HepG2 (cell line): ENCODE measurements around the gene AKAP14. TPM values are rescaled to one million over a fixed set of nuclear protein-coding genes. Genes with fewer than 3 reads are reported as not detected.

Experiments used
- KDM1A ChIP-seq: IDR thresholded peaks from 2 replicates; pipeline ENCODE4 v1.6.1; 2016; ENCODE audit warnings: missing compliant biosample characterization
- KLF6 ChIP-seq: IDR thresholded peaks from 2 replicates; pipeline ENCODE4 v1.8.0; 2016; ENCODE audit warnings: missing biosample characterization, missing genetic modification reagents
- NFYB ChIP-seq: sonication (generic); formaldehyde crosslinking; IDR thresholded peaks from 2 replicates; pipeline ENCODE4 v1.4.0; 2020; ENCODE audit warnings: missing genetic modification reagents
- PHF20 ChIP-seq: sonication (generic); formaldehyde crosslinking; IDR thresholded peaks from 2 replicates; pipeline ENCODE4 v1.5.0; 2020; ENCODE audit warnings: mild to moderate bottlenecking, missing genetic modification reagents
- RORA ChIP-seq: sonication (generic); formaldehyde crosslinking; IDR thresholded peaks from 2 replicates; pipeline ENCODE4 v1.5.0; 2020; ENCODE audit warnings: mild to moderate bottlenecking, missing genetic modification reagents, moderate library complexity
- SOX5 ChIP-seq: IDR thresholded peaks from 2 replicates; pipeline ENCODE4 v1.6.1; 2016; ENCODE audit warnings: borderline replicate concordance
- ZFP90 ChIP-seq: sonication (generic); formaldehyde crosslinking; IDR thresholded peaks from 2 replicates; pipeline ENCODE4 v1.8.0; 2022; ENCODE audit warnings: missing genetic modification reagents, mild to moderate bottlenecking, inconsistent platforms, borderline replicate concordance
- ZNF337 ChIP-seq: sonication (generic); formaldehyde crosslinking; IDR thresholded peaks from 2 replicates; pipeline ENCODE4 v1.5.1; 2020; ENCODE audit warnings: missing genetic modification reagents, low read depth, mild to moderate bottlenecking, borderline replicate concordance
- ZNF629 ChIP-seq: sonication (generic); formaldehyde crosslinking; conservative IDR thresholded peaks from 2 replicates; pipeline ENCODE4 v1.5.0; 2020; ENCODE audit warnings: missing genetic modification reagents
- polyA plus RNA-seq, 8 experiments: library from polyadenylated mRNA; depleted of rRNA in 3 of 8; stranded (reverse) in 7 of 8; unstranded in 1 of 8; fragments of >200 nt; fragmentation: Illumina TruSeq in 4 of 8; extraction: Trizol in 4 of 8; gene quantifications; 2 replicates each; pipeline versions ENCODE4 v1.2.1 to v1.2.3, GENCODE V29; 2011 to 2016; ENCODE audit warnings: low read depth in 4 of 8, missing spikeins in 1 of 8, mixed read lengths in 1 of 8; ENCODE audit not compliant: insufficient read depth in 1 of 8
- total RNA-seq, 5 experiments: library from RNA; depleted of rRNA; stranded (reverse); fragments of >200 nt; fragmentation: Illumina TruSeq; extraction: Trizol; gene quantifications; 2 replicates each; pipeline ENCODE4 v1.2.3, GENCODE V29; 2016; ENCODE audit warnings: low read depth in 1 of 5
- TF ChIP-seq, protein P1 (sequence below): sonication (generic); formaldehyde crosslinking; IDR thresholded peaks from 2 replicates; pipeline ENCODE4 v1.8.0; 2022; ENCODE audit warnings: mild to moderate bottlenecking, missing genetic modification reagents, borderline replicate concordance
- TF ChIP-seq, protein P2 (sequence below), 2 experiments: sonication (generic) in 1 of 2; formaldehyde crosslinking in 1 of 2; IDR thresholded peaks; 2 replicates each; pipeline versions ENCODE4 v1.4.0 to v1.6.1; 2016 to 2020; ENCODE audit warnings: borderline replicate concordance in 1 of 2, low read depth in 1 of 2, mild to moderate bottlenecking in 1 of 2, missing genetic modification reagents in 1 of 2
- TF ChIP-seq, protein P3 (sequence below): sonication (generic); formaldehyde crosslinking; IDR thresholded peaks from 2 replicates; pipeline ENCODE4 v1.8.0; 2022; ENCODE audit warnings: low read depth, missing genetic modification reagents
- TF ChIP-seq, protein P4 (sequence below): sonication (generic); formaldehyde crosslinking; IDR thresholded peaks from 2 replicates; pipeline ENCODE4 v1.9.0; 2021; ENCODE audit warnings: missing genetic modification reagents, borderline replicate concordance
- TF ChIP-seq, protein P5 (sequence below): sonication (generic); formaldehyde crosslinking; IDR thresholded peaks from 2 replicates; pipeline ENCODE4 v1.4.0; 2020; ENCODE audit warnings: mild to moderate bottlenecking, missing genetic modification reagents

The AKAP14 gene
- total and polyA plus RNA-seq, 2 of the 13 experiments (the other 11 are each of a cell fraction or from before 2014, with no cell fraction given), result 0.20 to 1.7 TPM

DNA sequence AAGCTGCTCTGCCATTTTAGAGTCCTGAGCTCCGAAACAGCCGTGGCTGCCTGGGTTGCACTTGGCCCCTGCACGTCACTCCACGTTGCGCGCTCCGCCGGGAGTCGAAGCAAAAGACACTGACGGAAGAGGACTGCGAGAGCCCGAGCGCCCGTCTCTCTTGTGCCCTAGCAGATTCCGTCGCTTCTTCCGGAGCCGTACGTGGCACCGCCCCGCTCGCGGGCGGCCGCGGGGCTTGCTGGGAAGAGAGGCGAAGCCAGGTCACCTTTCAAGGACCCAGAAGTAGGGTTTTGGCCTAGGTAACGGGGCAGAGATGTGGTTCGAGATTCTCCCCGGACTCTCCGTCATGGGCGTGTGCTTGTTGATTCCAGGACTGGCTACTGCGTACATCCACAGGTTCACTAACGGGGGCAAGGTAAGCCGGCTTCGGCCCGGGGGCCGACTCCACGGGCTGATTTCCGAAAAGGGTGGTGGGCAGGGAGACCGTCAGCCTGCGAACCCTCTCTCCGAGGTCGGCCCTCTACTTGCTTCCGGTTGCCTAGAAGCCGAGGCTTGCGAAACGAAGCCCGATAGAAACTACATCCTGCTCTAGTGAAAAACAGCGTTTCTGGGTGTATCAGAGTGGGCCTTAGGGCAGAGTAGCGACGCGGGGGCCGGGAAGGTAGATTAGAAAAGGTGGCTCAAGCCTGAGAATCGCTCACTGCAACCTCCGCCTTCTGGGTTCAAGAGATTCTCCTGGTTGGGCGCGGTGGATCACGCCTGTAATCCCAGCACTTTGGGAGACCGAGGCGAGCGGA is 23.9 kb upstream of the AKAP14 start, which contains the start of the genes NDUFA1 and RNF113A (continued):
- TF ChIP-seq, protein P1, sequence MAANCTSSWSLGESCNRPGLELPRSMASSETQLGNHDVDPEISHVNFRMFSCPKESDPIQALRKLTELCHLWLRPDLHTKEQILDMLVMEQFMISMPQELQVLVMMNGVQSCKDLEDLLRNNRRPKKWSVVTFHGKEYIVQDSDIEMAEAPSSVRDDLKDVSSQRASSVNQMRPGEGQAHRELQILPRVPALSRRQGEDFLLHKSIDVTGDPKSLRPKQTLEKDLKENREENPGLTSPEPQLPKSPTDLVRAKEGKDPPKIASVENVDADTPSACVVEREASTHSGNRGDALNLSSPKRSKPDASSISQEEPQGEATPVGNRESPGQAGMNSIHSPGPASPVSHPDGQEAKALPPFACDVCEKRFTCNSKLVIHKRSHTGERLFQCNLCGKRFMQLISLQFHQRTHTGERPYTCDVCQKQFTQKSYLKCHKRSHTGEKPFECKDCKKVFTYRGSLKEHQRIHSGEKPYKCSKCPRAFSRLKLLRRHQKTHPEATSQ (CRISPR knock-in tag), result no peak
- TF ChIP-seq ZFP90 (CRISPR knock-in tag) (peak; percentile 74; the same call in 1 of the 2 replicates), SOX5 (CRISPR knock-in tag) (no peak), NFYB (CRISPR knock-in tag) (peak; percentile 51), ZNF629 (CRISPR knock-in tag) (0 out of 2 replicates have a peak, but pooled peaks have one; percentile 12), KLF6 (0 out of 2 replicates have a peak, but pooled peaks have one; percentile 35), PHF20 (CRISPR knock-in tag) (peak; percentile 79), ZNF337 (CRISPR knock-in tag) (no peak), KDM1A (no peak), RORA (CRISPR knock-in tag) (no peak)
- TF ChIP-seq, protein P2, sequence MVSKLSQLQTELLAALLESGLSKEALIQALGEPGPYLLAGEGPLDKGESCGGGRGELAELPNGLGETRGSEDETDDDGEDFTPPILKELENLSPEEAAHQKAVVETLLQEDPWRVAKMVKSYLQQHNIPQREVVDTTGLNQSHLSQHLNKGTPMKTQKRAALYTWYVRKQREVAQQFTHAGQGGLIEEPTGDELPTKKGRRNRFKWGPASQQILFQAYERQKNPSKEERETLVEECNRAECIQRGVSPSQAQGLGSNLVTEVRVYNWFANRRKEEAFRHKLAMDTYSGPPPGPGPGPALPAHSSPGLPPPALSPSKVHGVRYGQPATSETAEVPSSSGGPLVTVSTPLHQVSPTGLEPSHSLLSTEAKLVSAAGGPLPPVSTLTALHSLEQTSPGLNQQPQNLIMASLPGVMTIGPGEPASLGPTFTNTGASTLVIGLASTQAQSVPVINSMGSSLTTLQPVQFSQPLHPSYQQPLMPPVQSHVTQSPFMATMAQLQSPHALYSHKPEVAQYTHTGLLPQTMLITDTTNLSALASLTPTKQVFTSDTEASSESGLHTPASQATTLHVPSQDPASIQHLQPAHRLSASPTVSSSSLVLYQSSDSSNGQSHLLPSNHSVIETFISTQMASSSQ (IDR thresholded peaks at IDR 0.05; ENCODE audit: low read depth), result no peak
- TF ChIP-seq, protein P2 (CRISPR knock-in tag; IDR thresholded peaks at IDR 0.05; ENCODE audit: borderline replicate concordance), result 0 out of 2 replicates have a peak, but pooled peaks have one; percentile 13
- TF ChIP-seq, protein P3, sequence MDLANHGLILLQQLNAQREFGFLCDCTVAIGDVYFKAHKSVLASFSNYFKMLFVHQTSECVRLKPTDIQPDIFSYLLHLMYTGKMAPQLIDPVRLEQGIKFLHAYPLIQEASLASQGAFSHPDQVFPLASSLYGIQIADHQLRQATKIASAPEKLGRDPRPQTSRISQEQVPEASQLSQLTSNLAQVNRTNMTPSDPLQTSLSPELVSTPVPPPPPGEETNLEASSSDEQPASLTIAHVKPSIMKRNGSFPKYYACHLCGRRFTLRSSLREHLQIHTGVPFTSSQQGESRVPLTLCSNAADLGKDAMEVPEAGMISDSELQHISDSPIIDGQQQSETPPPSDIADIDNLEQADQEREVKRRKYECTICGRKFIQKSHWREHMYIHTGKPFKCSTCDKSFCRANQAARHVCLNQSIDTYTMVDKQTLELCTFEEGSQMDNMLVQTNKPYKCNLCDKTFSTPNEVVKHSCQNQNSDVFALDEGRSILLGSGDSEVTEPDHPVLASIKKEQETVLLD (CRISPR knock-in tag), result 0 out of 2 replicates have a peak, but pooled peaks have one; percentile 52
- TF ChIP-seq, protein P4, sequence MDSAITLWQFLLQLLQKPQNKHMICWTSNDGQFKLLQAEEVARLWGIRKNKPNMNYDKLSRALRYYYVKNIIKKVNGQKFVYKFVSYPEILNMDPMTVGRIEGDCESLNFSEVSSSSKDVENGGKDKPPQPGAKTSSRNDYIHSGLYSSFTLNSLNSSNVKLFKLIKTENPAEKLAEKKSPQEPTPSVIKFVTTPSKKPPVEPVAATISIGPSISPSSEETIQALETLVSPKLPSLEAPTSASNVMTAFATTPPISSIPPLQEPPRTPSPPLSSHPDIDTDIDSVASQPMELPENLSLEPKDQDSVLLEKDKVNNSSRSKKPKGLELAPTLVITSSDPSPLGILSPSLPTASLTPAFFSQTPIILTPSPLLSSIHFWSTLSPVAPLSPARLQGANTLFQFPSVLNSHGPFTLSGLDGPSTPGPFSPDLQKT (CRISPR knock-in tag), result no peak
- TF ChIP-seq, protein P5, sequence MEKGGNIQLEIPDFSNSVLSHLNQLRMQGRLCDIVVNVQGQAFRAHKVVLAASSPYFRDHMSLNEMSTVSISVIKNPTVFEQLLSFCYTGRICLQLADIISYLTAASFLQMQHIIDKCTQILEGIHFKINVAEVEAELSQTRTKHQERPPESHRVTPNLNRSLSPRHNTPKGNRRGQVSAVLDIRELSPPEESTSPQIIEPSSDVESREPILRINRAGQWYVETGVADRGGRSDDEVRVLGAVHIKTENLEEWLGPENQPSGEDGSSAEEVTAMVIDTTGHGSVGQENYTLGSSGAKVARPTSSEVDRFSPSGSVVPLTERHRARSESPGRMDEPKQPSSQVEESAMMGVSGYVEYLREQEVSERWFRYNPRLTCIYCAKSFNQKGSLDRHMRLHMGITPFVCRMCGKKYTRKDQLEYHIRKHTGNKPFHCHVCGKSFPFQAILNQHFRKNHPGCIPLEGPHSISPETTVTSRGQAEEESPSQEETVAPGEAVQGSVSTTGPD, result no peak
